Vagina (tissue), 2 donors: ENCODE measurements around the gene YPEL1. TPM values are rescaled to one million over a fixed set of nuclear protein-coding genes. Genes with fewer than 3 reads are reported as not detected.

Source experiments
- DNase-seq, 2 donors: peaks; one replicate each; pipeline ENCODE4 v3.0.0-alpha.2; 2017; ENCODE audit errors: extremely low spot score in 2 of 2
- H3K27ac ChIP-seq: fragments of 200-600 bp; sonication (generic); one replicate; pipeline ENCODE4 v1.5.1; 2019
- H3K27me3 ChIP-seq: fragments of 200-600 bp; sonication (generic); one replicate; pipeline ENCODE4 v1.5.1; 2019
- H3K36me3 ChIP-seq, 2 donors: fragments of 200-600 bp; sonication (generic); one replicate each; pipeline ENCODE4 v1.5.1; 2017 to 2019
- H3K4me1 ChIP-seq: fragments of 200-600 bp; sonication (generic); one replicate; pipeline ENCODE4 v1.5.1; 2019
- H3K4me3 ChIP-seq, 2 donors: fragments of 200-600 bp; sonication (generic); 1 replicate in 1 of 2; 2 replicates in 1 of 2; pipeline ENCODE4 v1.5.1; 2016 to 2019
- H3K9me3 ChIP-seq: fragments of 200-600 bp; sonication (generic); one replicate; pipeline ENCODE4 v1.5.1; 2019
- CTCF ChIP-seq, 3 experiments: fragments of 450-650 bp in 2 of 3; fragments of 200-600 bp in 1 of 3; sonication (generic) in 1 of 3; IDR thresholded peaks; one replicate each; pipeline ENCODE4 v1.5.1; 2017 to 2019; ENCODE audit warnings: antibody characterized with exemption in 3 of 3, mild to moderate bottlenecking in 2 of 3, moderate library complexity in 2 of 3
- POLR2A ChIP-seq, 2 donors: fragments of 450-650 bp; IDR thresholded peaks; one replicate each; pipeline ENCODE4 v1.6.1; 2017; ENCODE audit warnings: antibody characterized with exemption in 2 of 2, mild to moderate bottlenecking in 2 of 2, moderate library complexity in 2 of 2
- POLR2AphosphoS5 ChIP-seq, 2 donors: sonication (generic); formaldehyde crosslinking; IDR thresholded peaks; one replicate each; pipeline ENCODE4 v1.9.0; 2017; ENCODE audit warnings: antibody characterized with exemption in 2 of 2, mild to moderate bottlenecking in 2 of 2, low read depth in 1 of 2; ENCODE audit not compliant: insufficient read depth in 1 of 2
- intact Hi-C: fragments of 100-400 bp; cut with DNase I; formaldehyde crosslinking; loops from one replicate; pipeline ENCODE4 v1.15.1; 2023
- total RNA-seq: library from RNA; depleted of rRNA; stranded (reverse); fragments of >200 nt; gene quantifications from one replicate; pipeline ENCODE4 v1.2.3, GENCODE V29; 2016

The YPEL1 gene
- total RNA-seq, 1 donor from 2014 or later = 4.9 TPM

- H3K4me3 ChIP-seq = no peak overlapping the region
- peaks cover 0 to 48% of the 10 kb centered on the region in 2 donors for H3K36me3 ChIP-seq
- H3K27me3 ChIP-seq = no peaks in the 10 kb centered on the region
- intact Hi-C loops = no loop called here
- no peaks in the 10 kb centered on the region for H3K9me3 ChIP-seq
- DNase-seq = no peak
- no peak for TF ChIP-seq CTCF (IDR thresholded peaks at IDR 0.05)
- TF ChIP-seq POLR2A (IDR thresholded peaks at IDR 0.05) = no peak
- no peak for TF ChIP-seq POLR2AphosphoS5 (IDR thresholded peaks at IDR 0.05; ENCODE audit: insufficient read depth in 1 of 2, low read depth in 1 of 2)
- H3K27ac ChIP-seq = no peak overlapping the region
- H3K4me1 ChIP-seq = no peaks in the 10 kb centered on the region
Observed at GRCh38 chr22:21677606-21678443, 57.8 kb downstream of the YPEL1 start.

- H3K27me3 ChIP-seq = no peaks in the 10 kb centered on the region
- H3K4me1 ChIP-seq = no peaks in the 10 kb centered on the region
- DNase-seq = no peak
- intact Hi-C loops = no loop called here
- TF ChIP-seq POLR2A (IDR thresholded peaks at IDR 0.05) (no peak), POLR2AphosphoS5 (IDR thresholded peaks at IDR 0.05; ENCODE audit: insufficient read depth in 1 of 2, low read depth in 1 of 2) (no peak), CTCF (IDR thresholded peaks at IDR 0.05) (no peak)
- H3K4me3 ChIP-seq = no peak overlapping the region
- H3K27ac ChIP-seq = no peak overlapping the region
- peaks cover 0 to 52% of the 10 kb centered on the region in 2 donors for H3K36me3 ChIP-seq
- no peaks in the 10 kb centered on the region for H3K9me3 ChIP-seq
Observed at GRCh38 chr22:21674638-21675245, 60.9 kb downstream of the YPEL1 start.

GRCh38 chr22:21673534-21674321, 61.9 kb downstream of the YPEL1 start:
- no peaks in the 10 kb centered on the region for H3K27me3 ChIP-seq
- no peak overlapping the region for H3K27ac ChIP-seq
- H3K4me3 ChIP-seq = no peak overlapping the region
- no peaks in the 10 kb centered on the region for H3K9me3 ChIP-seq
- no peak for TF ChIP-seq POLR2AphosphoS5 (IDR thresholded peaks at IDR 0.05; ENCODE audit: insufficient read depth in 1 of 2, low read depth in 1 of 2)
- no peak for TF ChIP-seq CTCF (IDR thresholded peaks at IDR 0.05)
- TF ChIP-seq POLR2A (IDR thresholded peaks at IDR 0.05) = no peak
- intact Hi-C loops = no loop called here
- H3K4me1 ChIP-seq = no peaks in the 10 kb centered on the region
- H3K36me3 ChIP-seq = peaks cover 0 to 53% of the 10 kb centered on the region in 2 donors
- DNase-seq = no peak

GRCh38 chr22:21672107-21672629, 63.4 kb downstream of the YPEL1 start:
- no peak for DNase-seq
- peaks cover 0 to 42% of the 10 kb centered on the region in 2 donors for H3K36me3 ChIP-seq
- H3K4me3 ChIP-seq = no peak overlapping the region
- no peaks in the 10 kb centered on the region for H3K9me3 ChIP-seq
- TF ChIP-seq POLR2AphosphoS5 (IDR thresholded peaks at IDR 0.05; ENCODE audit: insufficient read depth in 1 of 2, low read depth in 1 of 2) (no peak), POLR2A (IDR thresholded peaks at IDR 0.05) (no peak), CTCF (IDR thresholded peaks at IDR 0.05) (no peak)
- intact Hi-C loops = no loop called here
- H3K27ac ChIP-seq = no peak overlapping the region
- H3K4me1 ChIP-seq = peaks cover 10% of the 10 kb centered on the region
- H3K27me3 ChIP-seq = no peaks in the 10 kb centered on the region
